Activated CD4-positive, alpha-beta T cell treated with anti-CD3 and anti-CD28 coated beads for 4 hours (primary cell): Measurements from ENCODE around the gene SLC39A3.

Experiments
- DNase-seq, 2 donors: peaks; one replicate each; pipeline ENCODE4 v3.0.0-alpha.2; 2020

The SLC39A3 gene

GRCh38 chr19:2701361-2702169, 38.3 kb downstream of the SLC39A3 start:
- DNase-seq: no peak

GRCh38 chr19:2700660-2701360, 39.0 kb downstream of the SLC39A3 start:
- no peak for DNase-seq

- DNase-seq: no peak
Observed at GRCh38 chr19:2699413-2700140, 40.2 kb downstream of the SLC39A3 start.

- DNase-seq: no peak
Observed at GRCh38 chr19:2694196-2694595, 45.6 kb downstream of the SLC39A3 start.

GRCh38 chr19:2693492-2694160, 46.2 kb downstream of the SLC39A3 start:
- no peak for DNase-seq

- no peak for DNase-seq
Observed at GRCh38 chr19:2691951-2692350, 47.9 kb downstream of the SLC39A3 start.

- no peak for DNase-seq
Observed at GRCh38 chr19:2690856-2691255, 49.0 kb downstream of the SLC39A3 start.

- no peak for DNase-seq
Observed at GRCh38 chr19:2686360-2686759, 53.5 kb downstream of the SLC39A3 start.

- DNase-seq: no peak
Observed at GRCh38 chr19:2685204-2685704, 54.6 kb downstream of the SLC39A3 start.

- no peak for DNase-seq
Observed at GRCh38 chr19:2683430-2684003, 56.3 kb downstream of the SLC39A3 start.
